GM18508 (cell line): ENCODE data around the gene FAM200A.
"Not testable (repeated sequence)": the region's sequence is repeated elsewhere in the genome, so short reads cannot be mapped to it uniquely, and the experiment has no call there.

Experiments
- ATAC-seq: cut with Tn5 transposase; IDR thresholded peaks from one replicate; pipeline ENCODE4 v1.9.1; 2021; ENCODE audit warnings: moderate number of reproducible peaks; ENCODE audit not compliant: insufficient read depth, unreplicated experiment

Gene FAM200A

GRCh38 chr7:99551767-99552463, at the start of gene FAM200A:
FAM200A (minus strand) TSS chr7:99552114; CDS start chr7:99548407, 3,707 bp downstream.
- peak; percentile 80 for ATAC-seq

DNA sequence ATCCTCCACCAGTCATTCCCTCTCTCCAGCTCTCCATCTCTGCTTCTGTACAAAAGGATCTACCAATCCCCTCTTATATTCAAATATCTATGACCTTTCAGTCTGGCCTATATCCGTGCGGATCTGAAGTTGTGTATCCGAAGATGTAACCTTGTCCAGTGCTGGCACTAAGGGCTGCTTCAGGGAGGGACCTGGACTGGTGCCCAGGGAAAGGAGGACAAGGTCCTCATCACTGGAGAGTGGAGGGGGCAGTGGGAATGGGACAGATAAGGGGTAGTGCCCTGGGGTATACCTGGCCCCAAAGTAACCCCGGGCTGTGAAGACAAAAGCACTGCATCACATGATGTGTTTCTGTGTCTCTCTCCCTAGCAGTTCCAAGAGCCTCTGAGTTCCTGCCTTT, 47.9 kb upstream of the FAM200A start:
- ATAC-seq = no peak

DNA sequence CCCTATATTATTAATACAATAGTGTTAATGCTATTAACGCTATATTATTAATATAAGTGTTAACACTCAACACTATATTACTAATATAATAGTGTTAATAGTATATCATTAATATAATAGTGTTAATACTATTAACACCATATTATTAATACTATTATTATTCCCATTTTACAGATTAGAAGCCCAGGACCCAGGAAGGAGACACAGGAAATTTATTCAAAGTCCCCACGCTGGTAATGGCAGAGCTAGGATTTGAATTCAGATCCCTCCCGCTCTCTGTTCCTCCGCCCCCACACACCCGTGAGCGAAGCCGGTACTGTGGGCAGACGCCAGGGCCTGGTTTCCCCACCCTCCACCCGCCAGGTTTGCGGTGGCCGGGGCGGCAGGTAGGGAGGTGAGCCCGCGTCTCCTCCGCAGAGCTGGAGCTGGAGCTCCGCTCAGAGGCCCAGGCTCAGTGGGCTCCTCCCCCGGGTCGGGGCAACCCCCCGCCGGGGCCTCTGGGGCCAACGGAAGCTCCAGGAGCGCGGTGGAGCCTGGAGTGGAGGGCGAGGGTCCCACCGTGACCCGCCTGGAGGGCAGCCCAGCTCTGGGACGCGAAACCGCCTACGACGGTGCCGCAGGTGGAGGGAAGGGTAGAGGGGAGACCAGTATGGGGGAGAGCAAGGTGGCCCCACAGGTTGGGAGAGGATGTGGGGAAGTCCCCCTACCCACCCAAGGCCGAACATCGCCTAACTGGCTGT, 46.0 kb upstream of the FAM200A start, which contains the start of gene TMEM225B:
Gene TMEM225B, plus strand, starts transcription at position 506 of the 740 bp plus-strand sequence. CDS start 6,122 bp downstream, outside the sequence.
- no peak for ATAC-seq

DNA sequence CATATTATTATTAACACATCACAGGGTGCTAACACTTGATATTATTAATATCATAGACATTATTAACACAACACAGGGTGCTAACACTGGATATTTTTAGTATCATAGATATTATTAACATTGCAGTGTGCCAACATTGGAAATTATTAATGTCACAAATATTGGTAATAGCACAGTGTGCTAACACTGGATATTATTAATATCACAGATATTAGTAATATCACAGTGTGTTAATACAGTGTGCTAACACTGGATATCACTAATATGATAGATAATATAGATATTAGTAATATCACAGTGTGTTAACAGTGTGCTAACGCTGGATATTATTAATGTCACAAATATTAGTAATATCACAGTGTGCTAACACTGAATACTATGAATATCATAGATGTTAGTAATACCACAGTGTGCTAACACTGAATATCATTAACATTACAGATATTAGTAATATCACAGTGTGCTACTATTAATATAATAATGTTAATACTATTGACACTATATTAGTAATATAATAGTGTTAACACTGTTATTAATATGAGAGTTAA, 44.6 kb upstream of the FAM200A start:
- no peak for ATAC-seq

DNA sequence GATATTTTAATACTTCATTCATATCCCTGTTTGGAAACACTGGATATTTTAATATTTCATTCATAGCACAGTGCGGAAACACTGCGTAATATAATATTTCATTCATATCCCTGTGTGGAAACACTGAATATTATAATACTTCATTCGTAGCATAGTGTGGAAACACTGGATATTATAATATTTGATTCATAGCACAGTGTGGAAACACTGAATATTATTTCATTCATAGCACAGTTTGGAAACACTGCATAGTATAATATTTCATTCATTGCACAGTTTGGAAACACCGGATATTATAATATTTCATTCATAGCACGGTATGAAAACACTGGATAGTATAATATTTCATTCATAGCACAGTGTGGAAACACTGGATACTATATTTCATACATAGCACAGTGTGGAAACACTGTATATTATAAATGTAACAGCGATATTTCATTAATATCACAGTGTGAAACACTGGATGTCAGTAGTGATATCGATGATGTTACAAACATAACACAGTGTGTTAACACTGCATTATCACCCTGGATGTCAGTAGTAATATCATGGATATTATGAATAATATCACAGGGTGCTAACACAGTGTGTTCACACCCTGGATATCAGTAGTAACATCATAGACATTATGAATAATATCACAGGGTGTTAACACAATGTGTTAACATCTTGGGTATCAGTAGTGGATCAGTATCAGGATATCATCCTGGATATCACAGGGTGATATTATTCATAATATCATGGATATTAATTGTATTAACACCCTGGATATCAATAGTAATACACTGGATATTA, 43.2 kb upstream of the FAM200A start:
- ATAC-seq = no peak

DNA sequence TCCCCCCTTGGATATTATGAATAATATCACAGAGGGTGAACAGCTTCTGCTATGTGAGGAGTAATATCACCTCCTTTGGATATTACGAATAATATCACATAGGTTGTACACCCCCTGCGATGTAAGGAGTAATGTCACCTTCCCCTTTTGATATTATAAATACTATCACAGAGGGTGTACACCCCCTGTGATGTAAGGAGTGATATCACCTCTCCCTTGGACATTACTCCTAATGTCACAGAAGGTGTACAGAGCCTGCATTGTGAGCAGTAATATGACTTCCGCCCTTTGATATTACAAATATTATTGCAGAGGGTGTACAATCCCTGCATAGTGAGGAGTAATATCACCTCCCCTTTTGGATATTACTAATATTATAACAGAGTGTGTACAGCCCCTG, 37.0 kb upstream of the FAM200A start:
- no peak for ATAC-seq

DNA sequence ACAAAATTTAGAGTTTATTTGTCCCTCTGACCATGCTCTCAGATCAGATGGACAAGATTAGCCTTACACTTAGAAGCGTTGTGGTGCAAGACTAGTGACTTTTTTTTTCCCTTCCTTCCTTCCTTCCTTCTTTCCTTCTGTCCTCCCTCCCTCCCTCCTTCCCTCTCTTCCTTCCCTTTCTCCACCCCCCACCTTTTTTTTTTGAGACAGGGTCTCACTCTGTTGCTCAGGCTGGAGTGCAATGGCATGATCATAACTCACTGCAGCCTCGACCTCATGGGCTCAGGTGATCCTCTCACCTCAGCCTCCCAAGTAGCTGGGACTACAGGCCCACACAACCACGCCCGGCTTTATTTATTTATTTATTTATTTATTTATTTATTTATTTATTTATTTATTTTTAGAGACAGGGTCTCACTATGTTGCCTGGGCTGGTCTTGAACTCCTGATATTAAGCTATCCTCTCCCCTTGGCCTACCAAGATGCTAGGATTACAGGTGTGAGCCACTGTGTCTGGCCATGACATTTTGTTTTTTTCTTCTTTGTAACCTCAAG, 28.9 kb upstream of the FAM200A start:
- not testable (repeated sequence) for ATAC-seq

GRCh38 chr7:99579956-99580777, 28.3 kb upstream of the FAM200A start:
- ATAC-seq = no peak

GRCh38 chr7:99579281-99579955, 27.5 kb upstream of the FAM200A start:
- ATAC-seq = no peak

DNA sequence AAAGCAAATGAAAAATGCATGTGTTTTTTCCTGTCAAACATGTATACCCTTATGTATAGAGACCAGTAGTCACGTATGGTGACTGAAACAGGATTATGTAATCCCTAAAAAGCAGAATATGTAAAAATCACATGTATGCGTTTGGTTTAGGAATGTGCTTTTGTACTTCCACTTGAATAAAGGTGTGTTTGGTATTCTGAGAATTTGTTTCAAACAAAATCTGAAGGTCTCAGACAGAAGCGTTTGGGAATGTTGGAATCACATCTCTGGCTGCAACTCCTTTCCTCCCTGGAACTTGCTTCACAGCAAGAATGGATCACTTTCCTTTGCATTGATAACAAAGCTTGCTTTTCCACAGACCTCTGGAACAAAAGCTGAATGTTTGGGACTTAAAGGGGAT, 24.3 kb upstream of the FAM200A start:
- ATAC-seq = no peak

DNA sequence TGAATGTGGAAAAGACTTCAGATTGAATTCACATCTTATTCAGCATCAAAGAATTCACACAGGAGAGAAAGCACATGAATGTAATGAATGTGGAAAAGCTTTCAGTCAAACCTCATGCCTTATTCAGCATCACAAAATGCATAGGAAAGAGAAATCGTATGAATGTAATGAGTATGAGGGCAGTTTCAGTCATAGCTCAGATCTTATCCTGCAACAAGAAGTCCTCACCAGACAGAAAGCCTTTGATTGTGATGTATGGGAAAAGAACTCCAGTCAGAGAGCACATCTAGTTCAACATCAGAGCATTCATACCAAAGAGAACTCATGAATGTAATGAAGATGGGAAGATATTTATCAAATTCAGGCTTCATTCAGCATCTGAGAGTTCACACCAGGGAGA, 21.3 kb upstream of the FAM200A start:
- no peak for ATAC-seq

DNA sequence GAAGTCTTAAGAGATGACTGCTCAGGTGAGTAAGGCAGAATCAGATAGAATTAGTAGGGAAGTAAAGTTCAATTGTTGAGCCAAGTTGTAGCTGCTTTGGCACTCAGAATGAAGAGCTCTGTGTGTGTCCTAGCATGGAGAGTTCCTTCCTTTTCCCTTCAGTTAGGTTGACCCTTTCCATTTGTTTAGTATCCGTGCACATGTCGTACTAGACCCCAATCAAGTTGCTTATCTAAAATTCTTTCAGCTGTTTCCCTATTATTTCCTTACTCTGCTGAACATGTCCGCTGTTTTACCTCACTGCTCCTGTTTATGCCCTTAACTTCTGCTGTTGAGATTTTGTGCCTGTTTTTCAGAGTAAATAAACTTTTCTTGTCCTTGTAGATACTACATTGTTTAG, 19.9 kb upstream of the FAM200A start:
- no peak for ATAC-seq

DNA sequence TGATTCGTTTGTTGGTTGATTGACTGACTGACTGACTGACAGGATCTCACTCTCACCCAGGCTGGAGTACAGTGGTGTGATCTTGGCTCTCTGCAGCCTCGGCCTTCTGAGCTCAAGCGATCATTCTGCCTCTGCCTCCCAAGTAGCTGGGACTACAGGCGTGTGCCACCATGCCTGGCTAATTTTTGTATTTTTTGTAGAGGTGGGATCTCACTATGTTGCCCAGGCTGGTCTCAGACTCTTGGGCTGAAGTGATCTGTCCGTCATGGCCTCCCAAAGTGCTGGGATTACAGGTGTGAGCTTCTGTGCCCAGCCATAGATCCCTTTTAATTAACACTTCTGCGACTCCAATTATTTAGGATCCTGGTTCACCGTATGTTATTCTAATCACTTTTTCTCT, 16.9 kb upstream of the FAM200A start:
- not testable (repeated sequence) for ATAC-seq

- no peak for ATAC-seq
These were observed 11.7 kb upstream of the FAM200A start for GRCh38 chr7:99563650-99564049.

DNA sequence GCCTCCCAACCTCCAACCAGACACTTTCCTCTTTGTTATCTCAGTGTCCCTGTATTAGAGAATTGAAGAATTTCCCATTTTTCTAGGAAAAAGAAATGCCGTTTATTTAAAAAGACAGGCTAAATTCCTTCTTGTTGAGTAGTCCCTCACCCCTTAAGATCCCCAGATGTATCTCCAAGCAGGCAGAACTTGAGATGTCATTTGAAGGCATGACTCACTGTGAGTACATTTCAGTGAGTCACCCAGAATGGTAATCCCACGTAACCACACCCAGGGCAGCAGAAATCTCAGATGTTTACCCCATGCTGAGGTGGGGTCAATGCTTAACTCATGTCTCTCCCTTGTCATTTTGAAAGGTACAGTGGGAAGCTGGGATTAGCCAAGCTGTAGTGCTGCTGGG, 10.9 kb upstream of the FAM200A start:
- ATAC-seq = no peak

- no peak for ATAC-seq
These were observed 10.3 kb upstream of the FAM200A start for GRCh38 chr7:99562114-99562784.

DNA sequence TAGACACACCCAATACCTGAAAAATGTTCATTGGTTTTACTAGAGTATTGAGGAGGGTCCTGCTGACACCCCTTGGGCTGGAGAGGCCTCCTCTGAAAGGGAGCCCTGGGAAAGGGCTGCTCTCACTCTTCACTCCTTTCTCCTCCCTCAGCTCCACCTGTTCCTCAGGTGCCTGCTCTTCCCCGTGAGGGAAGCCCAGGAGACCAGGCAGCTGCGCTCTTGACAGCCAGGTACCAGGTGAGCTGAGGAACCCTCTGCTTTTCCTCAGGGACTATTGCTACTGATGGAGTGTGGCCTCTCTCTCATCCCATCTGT, 9.8 kb upstream of the FAM200A start:
- ATAC-seq = no peak

DNA sequence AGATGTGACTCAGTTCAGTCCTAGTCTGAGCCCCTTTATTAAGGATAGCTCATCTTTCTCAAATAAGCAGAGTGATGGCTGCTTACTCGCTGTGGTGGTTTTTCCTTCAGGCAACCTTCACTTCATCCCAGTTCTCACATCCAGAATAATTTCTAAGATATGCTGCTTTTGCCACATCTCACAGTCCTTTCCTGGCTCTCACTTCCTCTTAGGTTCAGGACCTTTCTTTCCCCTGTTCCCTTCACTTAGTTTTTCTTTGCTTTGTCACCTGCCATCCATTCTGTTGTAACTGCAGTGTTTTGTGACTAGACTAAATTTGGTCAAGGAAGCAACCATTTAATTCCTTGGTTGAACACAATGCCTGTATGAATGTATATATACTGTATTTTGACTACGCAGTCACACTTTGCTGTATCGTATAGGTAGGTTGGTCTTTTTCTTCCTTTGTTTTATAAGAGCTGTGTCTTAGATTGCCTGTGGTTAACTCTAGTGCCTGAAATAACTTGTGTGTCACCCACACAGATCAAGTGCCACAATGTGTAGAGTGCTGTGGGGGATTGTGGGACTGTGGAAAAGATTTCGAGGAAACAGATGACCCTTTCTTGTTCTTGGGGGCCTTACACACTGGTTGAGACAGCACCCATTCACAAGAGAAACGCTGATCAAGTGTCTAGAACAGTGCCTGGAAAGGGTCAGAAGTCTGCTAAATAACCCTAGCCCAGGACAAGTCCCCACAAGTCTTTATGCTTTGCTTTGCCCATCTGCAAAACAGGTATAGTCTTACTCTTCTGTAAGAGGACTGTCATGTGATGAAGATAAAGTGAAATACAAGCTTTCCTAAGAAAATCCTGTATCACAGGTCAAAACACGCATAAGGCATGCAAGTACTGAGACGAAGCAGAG, 9.2 kb upstream of the FAM200A start:
- ATAC-seq = no peak
